Activated CD4-positive, alpha-beta memory T cell treated with anti-CD3 and anti-CD28 coated beads for 36 hours (primary cell): ENCODE data around the gene POTEC. TPM values are rescaled to one million over a fixed set of nuclear protein-coding genes. Genes with fewer than 3 reads are reported as not detected.
A peak's percentile ranks its signal among the peaks of the same experiment; 100 is the strongest.
"Not testable (repeated sequence)": the region's sequence is repeated elsewhere in the genome, so short reads cannot be mapped to it uniquely, and the experiment has no call there.

Experiments
- CTCF ChIA-PET: fragments of 350-600 bp; sonication (Branson Sonifier 250); formaldehyde crosslinking; loops from one replicate; lab custom pipeline; 2021; ENCODE audit warnings: antibody characterized with exemption, inconsistent platforms; lab: Charles Lee
- POLR2A ChIA-PET: fragments of 350-600 bp; sonication (Branson Sonifier 250); formaldehyde crosslinking; loops from one replicate; lab custom pipeline; 2021; ENCODE audit warnings: antibody characterized with exemption; lab: Charles Lee
- DNase-seq: peaks from one replicate; pipeline ENCODE4 v3.0.0-alpha.2; 2020
- H3K27ac Mint-ChIP-seq: one replicate; pipeline ENCODE4 v1.8.0; 2021; ENCODE audit warnings: mixed read lengths
- H3K27me3 Mint-ChIP-seq: one replicate; pipeline ENCODE4 v1.8.0; 2021; ENCODE audit warnings: mixed read lengths
- H3K36me3 Mint-ChIP-seq: one replicate; pipeline ENCODE4 v1.8.0; 2021; ENCODE audit warnings: mixed read lengths
- H3K4me1 Mint-ChIP-seq: one replicate; pipeline ENCODE4 v1.8.0; 2021; ENCODE audit warnings: low read depth, mixed read lengths
- H3K4me3 Mint-ChIP-seq: one replicate; pipeline ENCODE4 v1.8.0; 2021; ENCODE audit warnings: mild to moderate bottlenecking, mixed read lengths
- H3K9me3 Mint-ChIP-seq: one replicate; pipeline ENCODE4 v1.8.0; 2021; ENCODE audit warnings: mixed read lengths
- intact Hi-C: fragments of 100-400 bp; cut with micrococcal nuclease; formaldehyde crosslinking; loops from one replicate; pipeline ENCODE4 v1.15.1; 2023
- total RNA-seq, 2 experiments: library from RNA; stranded (reverse); gene quantifications; one replicate each; pipeline ENCODE4 v1.2.3, GENCODE V29; 2021

The POTEC gene
- total RNA-seq = not detected

GRCh38 chr18:14543446-14543964 lies at the start of gene POTEC:
Gene POTEC, minus strand, starts transcription at chr18:14543600. Its CDS starts 454 bp downstream, at chr18:14543146.
- H3K9me3 Mint-ChIP-seq, H3K27ac Mint-ChIP-seq, H3K36me3 Mint-ChIP-seq, POLR2A ChIA-PET, H3K4me1 Mint-ChIP-seq, CTCF ChIA-PET, H3K4me3 Mint-ChIP-seq, intact Hi-C loops, H3K27me3 Mint-ChIP-seq, DNase-seq: not testable (repeated sequence)

- intact Hi-C loops = no loop called here
- no peak overlapping the region for H3K27ac Mint-ChIP-seq
- no peaks in the 10 kb centered on the region for H3K4me1 Mint-ChIP-seq
- no peak for DNase-seq
- H3K27me3 Mint-ChIP-seq = no peaks in the 10 kb centered on the region
- POLR2A ChIA-PET = no interaction called here
- peaks cover 1% of the 10 kb centered on the region for H3K36me3 Mint-ChIP-seq
- CTCF ChIA-PET = no interaction called here
- H3K4me3 Mint-ChIP-seq = no peak overlapping the region
- H3K9me3 Mint-ChIP-seq = peaks cover 2% of the 10 kb centered on the region
These were observed 34.6 kb upstream of the POTEC start for GRCh38 chr18:14577971-14578370.

DNA sequence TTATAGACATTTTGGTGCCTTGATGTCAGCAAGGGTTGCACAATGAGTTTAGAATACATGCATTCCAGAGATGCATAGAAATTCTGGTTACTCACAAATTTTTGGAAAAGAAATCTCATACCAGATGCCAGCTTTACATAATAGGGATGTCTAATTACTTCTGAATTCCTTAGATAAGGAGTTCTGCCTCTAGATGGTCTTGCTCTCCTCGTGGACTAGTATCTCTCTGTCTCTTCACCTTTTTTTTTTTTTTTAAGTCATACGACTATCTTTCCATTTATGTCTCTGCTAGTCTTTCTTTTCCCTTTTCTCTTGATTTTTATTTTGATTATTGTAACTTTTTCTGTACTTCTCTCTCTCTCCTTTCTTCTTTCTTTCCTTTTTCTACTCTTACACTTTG lies 16.1 kb upstream of the POTEC start:
- POLR2A ChIA-PET, intact Hi-C loops, H3K4me3 Mint-ChIP-seq, H3K36me3 Mint-ChIP-seq, DNase-seq, H3K27me3 Mint-ChIP-seq, H3K4me1 Mint-ChIP-seq, H3K9me3 Mint-ChIP-seq, H3K27ac Mint-ChIP-seq, CTCF ChIA-PET: not testable (repeated sequence)

GRCh38 chr18:14531659-14532058 lies 11.7 kb downstream of the POTEC start:
- H3K4me3 Mint-ChIP-seq, CTCF ChIA-PET, H3K9me3 Mint-ChIP-seq, H3K4me1 Mint-ChIP-seq, H3K27ac Mint-ChIP-seq, POLR2A ChIA-PET, H3K36me3 Mint-ChIP-seq, intact Hi-C loops, H3K27me3 Mint-ChIP-seq, DNase-seq: not testable (repeated sequence)

DNA sequence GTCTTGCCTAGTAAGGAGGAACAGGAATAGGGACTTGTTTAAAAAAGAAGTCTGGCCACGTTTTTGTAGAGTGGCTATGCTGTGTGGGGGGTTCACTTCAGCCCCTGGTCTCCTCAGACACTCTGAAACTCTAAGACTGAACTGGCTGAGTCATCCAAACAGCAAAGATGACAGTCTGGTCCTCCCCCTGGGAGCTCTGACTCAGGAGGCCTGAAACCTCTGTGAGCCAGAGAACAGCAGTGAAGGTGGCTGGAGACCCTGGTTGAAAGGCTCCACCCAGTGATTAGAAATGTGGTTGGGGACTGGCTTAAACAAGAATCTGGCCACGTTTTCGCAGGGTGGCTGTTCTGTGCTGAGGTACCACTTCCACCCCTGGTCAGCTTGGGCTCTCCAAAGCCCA lies 32.7 kb downstream of the POTEC start:
- H3K27me3 Mint-ChIP-seq, CTCF ChIA-PET, H3K36me3 Mint-ChIP-seq, POLR2A ChIA-PET, H3K4me1 Mint-ChIP-seq, H3K27ac Mint-ChIP-seq, H3K4me3 Mint-ChIP-seq, intact Hi-C loops: not testable (repeated sequence)
- H3K9me3 Mint-ChIP-seq = peaks cover 11% of the 10 kb centered on the region
- DNase-seq = peak; percentile 44

GRCh38 chr18:14503691-14504090 lies 39.7 kb downstream of the POTEC start:
- intact Hi-C loops, CTCF ChIA-PET: not testable (repeated sequence)

GRCh38 chr18:14501894-14502293 lies 41.5 kb downstream of the POTEC start:
- DNase-seq, POLR2A ChIA-PET, H3K9me3 Mint-ChIP-seq, CTCF ChIA-PET, H3K4me1 Mint-ChIP-seq, H3K27ac Mint-ChIP-seq, intact Hi-C loops, H3K4me3 Mint-ChIP-seq, H3K27me3 Mint-ChIP-seq, H3K36me3 Mint-ChIP-seq: not testable (repeated sequence)

More at GRCh38 chr18:14503691-14504090, 39.7 kb downstream of the POTEC start:
- H3K27me3 Mint-ChIP-seq, H3K4me1 Mint-ChIP-seq, H3K27ac Mint-ChIP-seq, POLR2A ChIA-PET, H3K36me3 Mint-ChIP-seq, DNase-seq, H3K4me3 Mint-ChIP-seq: not testable (repeated sequence)
- H3K9me3 Mint-ChIP-seq = peaks cover 11% of the 10 kb centered on the region

DNA sequence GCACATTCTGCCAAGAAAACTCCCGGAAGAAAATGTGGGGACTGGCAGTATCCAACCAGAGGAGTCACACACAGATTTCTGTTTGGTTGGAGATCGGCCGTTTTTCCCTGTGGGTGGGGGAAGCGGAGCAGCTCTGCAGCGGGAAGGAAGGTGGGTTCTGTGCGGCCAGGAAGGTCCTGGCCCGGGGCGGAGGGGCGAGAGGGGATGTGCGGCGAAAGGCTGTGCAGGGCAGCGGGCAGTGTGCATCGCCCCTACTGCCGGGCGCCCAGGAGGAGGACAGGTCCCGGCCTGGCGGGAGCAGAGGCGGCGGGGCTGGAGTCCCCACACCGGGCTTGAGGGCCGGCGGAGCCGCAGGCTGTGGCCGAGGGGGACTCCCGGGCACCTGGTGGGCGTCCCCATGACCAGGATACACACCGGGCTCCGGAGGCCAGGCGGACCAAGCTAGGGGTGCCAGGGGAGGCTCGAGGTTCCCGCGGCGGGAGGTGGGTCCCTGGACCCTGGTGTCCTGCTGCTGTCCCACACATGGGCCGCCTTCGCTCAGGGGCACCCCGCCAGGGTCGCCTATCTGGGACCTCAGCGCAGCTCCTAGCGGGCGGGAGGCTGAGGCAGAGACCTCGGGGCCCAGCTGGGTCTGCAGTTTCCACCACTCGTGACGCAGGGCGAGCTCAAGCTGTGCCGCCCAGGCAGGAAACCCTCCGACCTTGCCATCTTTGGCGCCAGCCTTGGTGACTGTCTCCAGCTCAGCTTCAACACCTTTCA lies 54.0 kb downstream of the POTEC start:
- H3K4me3 Mint-ChIP-seq, H3K9me3 Mint-ChIP-seq, DNase-seq, H3K4me1 Mint-ChIP-seq, intact Hi-C loops, CTCF ChIA-PET, POLR2A ChIA-PET, H3K36me3 Mint-ChIP-seq, H3K27ac Mint-ChIP-seq, H3K27me3 Mint-ChIP-seq: not testable (repeated sequence)

GRCh38 chr18:14488789-14489188 lies 54.6 kb downstream of the POTEC start:
- DNase-seq, H3K9me3 Mint-ChIP-seq, H3K27ac Mint-ChIP-seq, H3K4me3 Mint-ChIP-seq, intact Hi-C loops, H3K36me3 Mint-ChIP-seq, CTCF ChIA-PET, POLR2A ChIA-PET, H3K27me3 Mint-ChIP-seq, H3K4me1 Mint-ChIP-seq: not testable (repeated sequence)

GRCh38 chr18:14486926-14487580 lies 56.3 kb downstream of the POTEC start:
- H3K36me3 Mint-ChIP-seq, intact Hi-C loops, H3K27ac Mint-ChIP-seq, CTCF ChIA-PET, DNase-seq, H3K9me3 Mint-ChIP-seq, H3K4me3 Mint-ChIP-seq, POLR2A ChIA-PET, H3K4me1 Mint-ChIP-seq, H3K27me3 Mint-ChIP-seq: not testable (repeated sequence)

DNA sequence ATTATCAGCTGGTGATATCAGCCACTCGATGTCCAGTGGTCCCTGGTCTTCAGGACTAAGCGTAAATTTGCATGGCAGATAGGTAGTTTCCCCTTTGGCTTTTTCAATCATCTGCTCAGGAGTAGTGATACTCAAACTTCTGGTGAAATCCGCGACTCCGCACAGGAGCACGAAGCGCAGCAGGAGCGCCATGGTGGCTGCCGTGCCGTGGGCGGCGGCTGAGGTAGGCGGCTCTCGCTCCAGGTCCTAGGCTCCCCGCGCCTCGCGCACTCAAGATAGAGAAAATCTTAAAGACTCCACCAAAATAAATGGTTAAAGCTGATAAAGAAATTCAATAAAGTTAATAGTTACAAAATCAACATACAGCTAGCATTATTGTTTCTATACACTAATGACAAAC lies 64.3 kb downstream of the POTEC start:
- H3K27me3 Mint-ChIP-seq, H3K36me3 Mint-ChIP-seq, H3K4me1 Mint-ChIP-seq, CTCF ChIA-PET, intact Hi-C loops, H3K9me3 Mint-ChIP-seq, H3K27ac Mint-ChIP-seq, DNase-seq, POLR2A ChIA-PET, H3K4me3 Mint-ChIP-seq: not testable (repeated sequence)

DNA sequence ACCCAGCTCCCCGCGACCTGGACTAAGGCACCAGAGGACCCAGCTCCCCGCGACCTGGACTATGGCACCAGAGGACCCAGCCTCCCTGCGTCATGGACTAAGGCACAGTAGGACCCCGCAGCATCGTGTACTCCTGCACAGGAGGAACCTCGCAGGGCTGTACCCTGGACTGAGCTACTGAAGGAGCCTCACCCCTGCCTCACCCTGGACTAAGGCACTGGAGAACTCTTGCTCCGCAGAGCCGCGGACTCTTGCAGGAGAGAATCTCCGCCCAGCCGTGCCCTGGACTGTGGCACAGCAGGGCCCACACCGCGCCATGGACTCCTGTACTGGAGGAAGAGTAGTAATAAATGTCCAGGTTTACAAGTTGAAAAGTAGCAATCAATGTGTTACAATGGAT lies 67.9 kb downstream of the POTEC start:
- H3K9me3 Mint-ChIP-seq, H3K36me3 Mint-ChIP-seq, H3K4me3 Mint-ChIP-seq, CTCF ChIA-PET, H3K27me3 Mint-ChIP-seq, DNase-seq, POLR2A ChIA-PET, H3K4me1 Mint-ChIP-seq, H3K27ac Mint-ChIP-seq, intact Hi-C loops: not testable (repeated sequence)

DNA sequence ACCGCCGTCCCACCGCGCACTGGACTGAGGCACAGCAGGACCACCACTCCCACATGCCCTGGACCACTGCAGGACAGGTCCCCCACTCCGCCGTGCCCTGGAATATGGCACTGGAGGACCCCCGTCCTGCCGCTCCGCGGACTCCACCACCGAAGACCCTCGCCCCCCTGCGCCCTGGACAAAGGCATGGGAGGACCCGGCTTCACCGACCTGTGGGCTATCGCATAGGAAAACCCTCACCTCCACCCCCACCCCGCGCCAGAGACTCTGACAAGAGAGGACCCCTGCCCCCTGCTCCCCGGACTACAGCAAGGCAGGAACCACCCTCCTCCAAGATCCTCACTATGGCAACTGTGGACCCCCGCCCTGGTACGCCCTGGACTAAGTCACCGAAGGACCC lies 68.6 kb downstream of the POTEC start:
- DNase-seq, H3K4me3 Mint-ChIP-seq, POLR2A ChIA-PET, H3K36me3 Mint-ChIP-seq, intact Hi-C loops, H3K27me3 Mint-ChIP-seq, H3K27ac Mint-ChIP-seq, H3K4me1 Mint-ChIP-seq, CTCF ChIA-PET, H3K9me3 Mint-ChIP-seq: not testable (repeated sequence)
